Medulla oblongata (tissue), 1 donor: ENCODE measurements around the gene PANK4.

Experiments
- DNase-seq: peaks from one replicate; pipeline ENCODE4 v3.0.0-alpha.2; 2015; ENCODE audit errors: extremely low spot score

PANK4 gene

DNA sequence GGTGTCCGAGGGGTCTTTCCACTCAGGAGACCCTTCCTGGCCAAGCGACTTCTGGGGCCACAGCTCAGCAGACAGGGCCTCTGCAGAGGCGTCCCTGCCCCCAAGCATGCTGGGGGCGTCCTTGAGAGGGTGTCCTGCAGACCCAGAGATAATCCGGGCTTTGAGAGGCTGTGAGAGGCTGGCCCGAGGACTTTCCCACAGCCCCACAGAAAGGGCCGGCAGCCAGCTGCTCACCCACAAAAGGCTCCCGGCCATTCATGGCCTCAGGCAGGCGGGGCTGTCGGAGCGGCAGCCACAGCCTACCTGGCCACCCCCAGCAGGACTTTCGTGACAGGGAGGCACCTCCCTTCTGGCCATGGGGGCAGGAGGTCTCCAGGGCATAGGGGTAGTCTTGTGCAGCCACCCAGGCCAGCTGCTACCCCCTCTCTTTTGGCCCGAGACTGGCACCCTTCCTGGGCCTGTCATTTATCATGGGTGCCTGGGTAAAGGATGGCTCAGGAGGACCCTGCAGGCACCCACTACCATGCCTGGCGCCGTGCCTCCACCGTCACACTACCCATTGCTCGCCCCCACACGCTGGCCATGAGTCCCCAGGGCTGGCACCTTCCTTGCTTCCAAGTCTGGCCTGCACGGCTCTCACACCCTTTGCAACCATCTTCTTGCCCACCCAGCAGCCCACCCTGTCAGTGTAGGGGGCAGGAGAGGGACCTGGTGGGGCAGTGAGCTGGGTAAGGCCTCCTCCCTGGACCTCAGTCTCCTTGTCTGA, 18.7 kb upstream of the PANK4 start:
- DNase-seq, result peak; percentile 27

- DNase-seq, result peak; percentile 12
These were observed 17.9 kb upstream of the PANK4 start for GRCh38 chr1:2544093-2544874.

DNA sequence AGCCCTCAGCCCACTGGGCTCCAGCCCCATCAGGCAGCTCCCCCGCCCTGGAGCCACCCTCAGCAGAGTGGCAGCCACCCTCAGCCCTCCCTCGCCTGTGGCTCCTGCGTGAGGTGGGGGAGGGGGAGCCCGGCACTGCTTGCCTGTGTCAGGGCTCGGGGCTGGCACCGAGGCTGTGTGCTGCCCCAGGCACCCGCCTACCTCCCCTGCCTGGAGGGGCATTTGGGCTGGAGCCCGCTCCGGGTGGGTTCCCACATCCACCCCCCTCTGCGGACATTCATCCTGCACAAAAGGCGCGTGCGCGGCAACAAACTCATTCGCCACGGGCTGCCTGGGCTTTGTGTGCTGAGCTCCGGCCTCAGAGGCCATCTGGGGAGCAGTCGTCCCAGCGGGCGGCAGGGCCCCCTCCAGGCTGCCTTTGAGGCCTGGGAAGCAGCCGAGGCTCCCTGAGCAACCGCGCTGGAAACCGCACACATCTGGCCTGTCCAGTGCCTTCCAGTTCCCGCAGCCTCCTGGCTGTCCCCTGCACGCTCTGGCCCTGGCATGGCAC, 17.2 kb upstream of the PANK4 start:
- DNase-seq, result peak; percentile 63

- DNase-seq, result no peak
These were observed 16.0 kb upstream of the PANK4 start for GRCh38 chr1:2542246-2542915.

DNA sequence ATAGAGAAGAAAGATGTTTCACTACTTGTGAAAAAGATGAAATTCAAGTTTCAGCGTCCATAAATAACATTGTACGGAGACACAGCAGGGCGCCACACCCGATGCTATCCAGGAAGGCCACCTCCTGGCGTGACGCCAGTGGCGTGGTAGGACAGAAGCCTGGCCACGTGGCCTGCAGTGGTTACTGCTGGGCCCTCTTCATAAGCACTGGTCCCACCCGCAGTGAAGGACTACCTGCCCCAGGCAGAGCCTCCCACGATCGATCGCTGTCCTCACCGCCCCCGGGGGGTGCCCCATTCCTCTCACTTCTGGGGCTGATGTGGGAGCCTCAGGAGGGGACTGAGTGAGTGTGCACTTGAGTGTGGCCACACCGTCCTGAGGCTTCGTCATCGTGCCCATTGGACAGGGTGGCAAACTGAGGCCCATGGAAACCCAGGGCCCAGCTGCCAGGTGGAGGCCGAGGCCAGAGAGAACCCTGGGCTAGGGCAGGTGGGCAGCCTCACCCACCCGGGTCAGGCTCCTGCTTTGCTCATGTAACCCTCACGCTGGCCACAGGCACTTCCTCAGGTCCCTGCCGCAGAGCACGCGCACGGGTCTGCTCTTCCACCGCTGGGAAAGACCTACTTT, 15.3 kb upstream of the PANK4 start:
- DNase-seq, result no peak

DNA sequence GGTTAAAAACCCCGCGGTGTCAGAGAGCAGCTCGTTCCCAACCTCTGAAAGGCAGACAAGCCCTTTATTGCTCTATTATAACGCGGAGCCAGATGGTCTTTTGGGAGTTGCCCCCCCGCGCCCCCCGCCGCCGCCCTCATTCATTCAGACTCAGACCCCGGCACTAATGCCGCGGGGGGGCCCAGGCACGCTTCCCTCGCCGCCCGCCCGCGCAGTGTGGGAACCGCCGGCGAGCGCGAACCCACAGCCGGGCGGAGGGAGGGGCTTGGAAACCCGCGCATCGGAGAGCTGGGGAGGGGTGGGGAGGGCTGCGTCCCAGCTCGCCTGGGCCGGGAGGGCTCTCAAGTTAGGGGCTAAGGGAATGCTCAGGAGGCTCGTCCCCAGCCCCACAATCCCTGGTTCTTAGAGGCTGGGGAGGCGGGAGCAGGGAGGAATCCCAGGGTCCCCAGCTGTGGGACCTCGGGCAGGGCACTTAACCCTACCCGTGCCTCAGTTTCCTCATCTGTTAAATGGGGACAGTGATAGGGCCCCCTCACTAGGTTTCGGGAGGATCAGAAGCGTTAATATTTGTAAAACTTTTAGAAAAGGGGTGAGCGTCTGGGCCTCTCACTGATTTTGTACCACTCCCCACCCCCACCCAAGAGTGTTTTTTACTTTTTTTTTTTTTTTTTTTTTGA, 14.6 kb upstream of the PANK4 start:
- no peak for DNase-seq

DNA sequence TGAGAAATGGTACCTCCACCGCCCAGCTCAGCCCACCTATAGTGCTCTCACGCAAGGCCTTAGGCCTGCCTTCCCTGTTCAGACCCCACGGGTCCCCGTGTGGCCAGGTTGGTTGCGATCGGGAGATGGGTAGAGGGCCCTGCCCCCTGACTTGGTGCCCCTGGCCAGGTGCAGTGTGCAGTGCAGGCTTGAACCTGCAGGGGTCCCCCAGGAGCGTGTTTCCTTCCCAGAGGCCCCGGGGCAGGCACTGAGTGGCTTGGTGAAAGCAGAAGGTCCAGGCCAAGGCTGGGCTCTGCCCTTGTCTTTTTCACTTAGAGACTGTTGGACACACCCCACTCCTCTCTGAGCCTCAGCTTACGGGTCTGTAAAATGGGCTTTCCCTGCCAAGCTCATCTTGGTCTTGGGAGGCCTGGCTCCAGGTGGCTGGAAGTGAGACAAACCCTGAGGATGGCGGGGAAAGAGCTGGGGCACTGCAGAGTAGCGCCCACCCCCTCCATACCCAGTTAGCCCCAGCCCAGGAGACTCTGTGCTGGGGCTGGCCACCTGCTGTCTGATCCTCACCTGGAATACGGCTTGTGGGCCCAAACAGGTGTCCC, 13.0 kb upstream of the PANK4 start:
- no peak for DNase-seq

GRCh38 chr1:2538872-2539271, 12.5 kb upstream of the PANK4 start:
- DNase-seq, result no peak

- no peak for DNase-seq
These were observed 12.0 kb upstream of the PANK4 start for GRCh38 chr1:2538376-2538775.

GRCh38 chr1:2537784-2538115, 11.4 kb upstream of the PANK4 start:
- no peak for DNase-seq

DNA sequence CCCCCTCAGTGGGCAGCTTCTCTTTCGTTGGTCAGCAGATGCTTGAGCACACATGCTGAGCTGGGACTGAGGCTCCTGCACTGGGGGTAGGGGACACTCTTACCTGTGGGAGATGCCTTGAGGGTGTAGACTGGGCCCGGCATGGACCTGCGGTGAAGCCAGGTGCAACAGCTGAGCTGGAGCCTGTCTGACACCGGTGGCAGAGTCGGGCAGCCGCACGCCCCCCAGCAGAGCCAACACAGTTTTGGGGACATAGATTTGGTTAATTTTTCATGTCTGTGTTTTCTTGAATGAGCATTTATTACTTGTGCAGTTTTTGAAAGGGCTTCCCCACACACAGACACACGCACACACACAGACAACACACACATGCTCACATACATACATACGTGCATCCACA, 9.6 kb upstream of the PANK4 start:
- DNase-seq, result no peak

- DNase-seq, result no peak
These were observed 9.1 kb upstream of the PANK4 start for GRCh38 chr1:2535455-2535854.

GRCh38 chr1:2534687-2535441, 8.5 kb upstream of the PANK4 start:
- DNase-seq, result no peak

DNA sequence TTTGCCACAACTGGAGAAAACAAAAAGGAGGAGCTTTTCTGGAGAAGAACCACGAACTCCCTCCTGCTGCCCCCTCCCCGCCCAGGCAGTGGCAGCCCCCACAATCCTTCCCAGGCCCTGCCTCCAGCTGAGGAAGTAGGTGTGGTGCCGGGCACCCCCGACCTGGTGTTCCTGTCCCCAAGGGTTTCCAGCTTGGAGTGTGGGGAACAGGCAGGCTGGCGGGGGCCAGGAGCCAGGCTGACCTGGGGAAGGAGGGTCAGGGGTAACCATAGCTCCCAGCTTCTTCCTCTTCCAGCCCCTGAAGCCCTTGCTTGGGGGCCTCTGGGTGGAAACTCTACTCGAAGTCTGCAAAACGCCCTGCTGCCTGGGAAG, 7.9 kb upstream of the PANK4 start:
- DNase-seq, result no peak

GRCh38 chr1:2533365-2533764, 7.0 kb upstream of the PANK4 start:
- DNase-seq, result no peak

DNA sequence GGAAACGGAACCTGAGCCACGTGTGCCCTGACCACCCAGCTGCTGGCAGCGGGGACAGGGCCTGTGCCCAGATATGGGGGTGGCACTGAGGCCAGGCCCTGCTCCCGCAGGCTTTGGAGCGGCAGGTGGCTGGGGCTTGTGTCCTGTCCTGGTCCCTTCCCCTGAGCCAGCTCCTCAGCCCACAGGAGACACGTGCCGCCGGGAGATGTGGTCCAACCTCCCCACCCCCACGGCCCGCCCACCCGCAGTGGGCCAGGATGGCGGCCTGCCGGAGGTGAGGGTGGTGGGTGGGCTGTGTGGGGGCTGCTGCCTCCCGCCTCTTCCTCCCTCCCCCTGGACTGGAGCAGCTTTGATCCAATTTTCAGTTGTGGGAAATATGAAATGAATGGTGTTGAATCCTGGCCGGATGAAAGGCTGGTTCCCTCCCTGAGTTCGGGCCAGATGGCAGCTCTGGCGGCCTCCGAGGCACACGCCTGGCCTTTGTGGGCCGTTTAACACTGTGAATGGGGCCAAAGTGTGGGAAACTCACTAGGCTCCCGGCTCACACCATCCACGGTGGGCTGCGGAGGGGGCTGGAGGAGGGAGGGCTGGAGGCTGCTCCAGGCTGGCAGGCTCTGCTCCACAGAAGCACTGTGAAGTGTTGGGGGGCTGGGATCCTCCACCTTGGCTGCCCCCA, 6.2 kb upstream of the PANK4 start:
- no peak for DNase-seq

- no peak for DNase-seq
These were observed 4.3 kb upstream of the PANK4 start for GRCh38 chr1:2530513-2531361.

GRCh38 chr1:2529784-2530512, 3.6 kb upstream of the PANK4 start, which contains the start of gene HES5:
HES5 (minus strand) TSS chr1:2530263; CDS start chr1:2530164, 99 bp downstream.
- DNase-seq, result no peak
